Esophagus muscularis mucosa (tissue), 3 donors: Measurements from ENCODE around the gene USE1.

Source experiments
- POLR2A ChIP-seq: fragments of 450-650 bp; IDR thresholded peaks from one replicate; pipeline ENCODE4 v1.6.1; 2017; ENCODE audit warnings: antibody characterized with exemption, moderate library complexity, mild to moderate bottlenecking, low read depth
- POLR2AphosphoS5 ChIP-seq, 2 donors: sonication (generic); formaldehyde crosslinking; IDR thresholded peaks; one replicate each; pipeline ENCODE4 v1.6.1; 2017; ENCODE audit warnings: antibody characterized with exemption in 2 of 2
- TF ChIP-seq, protein P1 (sequence below), 3 experiments: fragments of 200-600 bp in 2 of 3; fragments of 450-650 bp in 1 of 3; sonication (generic) in 2 of 3; IDR thresholded peaks; one replicate each; pipeline ENCODE4 v1.5.1; 2017 to 2019; ENCODE audit warnings: antibody characterized with exemption in 3 of 3, mild to moderate bottlenecking in 2 of 3, moderate library complexity in 1 of 3

DNA sequence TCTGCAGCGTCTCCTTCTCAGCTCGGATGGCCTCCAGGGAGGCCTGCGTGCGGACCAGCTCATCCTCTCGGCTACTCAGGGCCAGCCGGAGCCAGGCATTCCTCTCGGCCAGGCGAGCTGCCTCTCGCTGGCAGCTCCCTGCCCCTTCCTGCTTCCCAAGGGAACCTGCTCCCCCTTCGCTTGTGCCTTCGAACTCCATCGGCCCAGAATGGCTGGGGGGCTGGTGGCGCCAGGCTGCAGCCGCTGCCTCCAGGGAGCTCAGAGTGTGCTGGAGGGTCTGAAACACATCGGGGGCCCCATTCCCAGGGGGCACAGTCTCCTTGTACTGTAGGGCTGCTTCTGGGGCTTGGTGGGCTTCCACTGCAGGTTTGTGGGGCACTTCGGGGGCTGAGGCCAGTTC, 47.4 kb downstream of the USE1 start:
- TF ChIP-seq, protein P1, sequence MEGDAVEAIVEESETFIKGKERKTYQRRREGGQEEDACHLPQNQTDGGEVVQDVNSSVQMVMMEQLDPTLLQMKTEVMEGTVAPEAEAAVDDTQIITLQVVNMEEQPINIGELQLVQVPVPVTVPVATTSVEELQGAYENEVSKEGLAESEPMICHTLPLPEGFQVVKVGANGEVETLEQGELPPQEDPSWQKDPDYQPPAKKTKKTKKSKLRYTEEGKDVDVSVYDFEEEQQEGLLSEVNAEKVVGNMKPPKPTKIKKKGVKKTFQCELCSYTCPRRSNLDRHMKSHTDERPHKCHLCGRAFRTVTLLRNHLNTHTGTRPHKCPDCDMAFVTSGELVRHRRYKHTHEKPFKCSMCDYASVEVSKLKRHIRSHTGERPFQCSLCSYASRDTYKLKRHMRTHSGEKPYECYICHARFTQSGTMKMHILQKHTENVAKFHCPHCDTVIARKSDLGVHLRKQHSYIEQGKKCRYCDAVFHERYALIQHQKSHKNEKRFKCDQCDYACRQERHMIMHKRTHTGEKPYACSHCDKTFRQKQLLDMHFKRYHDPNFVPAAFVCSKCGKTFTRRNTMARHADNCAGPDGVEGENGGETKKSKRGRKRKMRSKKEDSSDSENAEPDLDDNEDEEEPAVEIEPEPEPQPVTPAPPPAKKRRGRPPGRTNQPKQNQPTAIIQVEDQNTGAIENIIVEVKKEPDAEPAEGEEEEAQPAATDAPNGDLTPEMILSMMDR (IDR thresholded peaks at IDR 0.05), result no peak
- TF ChIP-seq POLR2A, result no peak
- no peak for TF ChIP-seq POLR2AphosphoS5 (IDR thresholded peaks at IDR 0.05)
